Endothelial cell of umbilical vein (primary cell): ENCODE measurements around the gene TRPM3. TPM values are rescaled to one million over a fixed set of nuclear protein-coding genes. Genes with fewer than 3 reads are reported as not detected.

ENCODE experiments used
- BruUV-seq: library from RNA; stranded (reverse); fragments of 400-500 nt; replicated peaks from 2 replicates; lab custom pipeline; 2021; lab: Mats Ljungman, UMichigan
- CTCF ChIA-PET: fragments of 300-600, 350-600 bp; sonication (Branson Sonifier 250); formaldehyde crosslinking; loops from one replicate; lab custom pipeline; 2021; ENCODE audit warnings: antibody characterized with exemption, inconsistent platforms; lab: Charles Lee
- POLR2A ChIA-PET: fragments of 300-600, 350-600 bp; sonication (Branson Sonifier 250); formaldehyde crosslinking; loops from one replicate; lab custom pipeline; 2021; ENCODE audit warnings: antibody characterized with exemption, inconsistent platforms; lab: Charles Lee
- DNase-seq: peaks from one replicate; pipeline ENCODE4 v3.0.0-alpha.2; 2011; ENCODE audit warnings: low read depth, low spot score
- FAIRE-seq: peaks from 2 replicates; lab custom pipeline; 2011; peaks lifted over from hg19 to GRCh38; lab: Jason Lieb, UNC
- H2AFZ ChIP-seq: 2 replicates; pipeline ENCODE4 v1.6.0; 2012; ENCODE audit warnings: low read depth, low read length, control low read depth, inconsistent platforms
- H3K27ac ChIP-seq: 2 replicates; pipeline ENCODE4 v1.5.1; 2011; ENCODE audit warnings: low read depth, mild to moderate bottlenecking, control low read depth, low read length, moderate library complexity; ENCODE audit not compliant: insufficient read depth
- H3K27me3 ChIP-seq, 2 experiments: 2 replicates each; pipeline versions ENCODE4 v1.6.0 to v1.6.1; 2011; ENCODE audit warnings: low read length in 2 of 2, mixed read lengths in 1 of 2; ENCODE audit not compliant: control insufficient read depth in 2 of 2, insufficient read depth in 2 of 2
- H3K36me3 ChIP-seq, 2 experiments: 2 replicates in 1 of 2; 3 replicates in 1 of 2; pipeline ENCODE4 v1.5.1; 2011; ENCODE audit warnings: low read length in 2 of 2, mild to moderate bottlenecking in 1 of 2, moderate library complexity in 1 of 2; ENCODE audit not compliant: control insufficient read depth in 2 of 2, insufficient read depth in 2 of 2; ENCODE audit errors: extremely low read depth in 1 of 2
- H3K4me1 ChIP-seq: 3 replicates; pipeline ENCODE4 v1.5.1; 2011; ENCODE audit warnings: mild to moderate bottlenecking, low read length; ENCODE audit not compliant: control insufficient read depth, insufficient read depth; ENCODE audit errors: extremely low read depth
- H3K4me2 ChIP-seq: 2 replicates; pipeline ENCODE4 v1.6.1; 2011; ENCODE audit warnings: low read length, control low read depth, mixed read lengths; ENCODE audit not compliant: insufficient read depth
- H3K4me3 ChIP-seq, 3 experiments: fragments of 200-600 bp in 1 of 3; sonication (generic), shearing (Covaris generic) in 1 of 3; replicated peaks in 1 of 3; 2 replicates each; pipeline ENCODE4 v1.5.1; 2011 to 2016; ENCODE audit warnings: control low read depth in 3 of 3, low read length in 3 of 3, mild to moderate bottlenecking in 2 of 3, inconsistent platforms in 1 of 3, low read depth in 1 of 3, moderate library complexity in 1 of 3; ENCODE audit not compliant: insufficient read depth in 1 of 3
- H3K79me2 ChIP-seq: 2 replicates; pipeline ENCODE4 v1.6.0; 2012; ENCODE audit warnings: low read length, inconsistent platforms; ENCODE audit not compliant: control insufficient read depth, insufficient read depth
- H3K9ac ChIP-seq: replicated peaks from 2 replicates; pipeline ENCODE3; 2011; ENCODE audit warnings: low read length, control low read depth; ENCODE audit not compliant: insufficient read depth; ENCODE audit errors: extremely low read depth
- H3K9me1 ChIP-seq: replicated peaks from 3 replicates; pipeline ENCODE4 v1.6.0; 2011; ENCODE audit warnings: mild to moderate bottlenecking, low read length; ENCODE audit not compliant: control insufficient read depth, insufficient read depth; ENCODE audit errors: extremely low read depth
- H3K9me3 ChIP-seq: replicated peaks from 2 replicates; pipeline ENCODE4 v1.5.1; 2012; ENCODE audit warnings: low read length, inconsistent platforms; ENCODE audit not compliant: control insufficient read depth, insufficient read depth
- H4K20me1 ChIP-seq: replicated peaks from 2 replicates; pipeline ENCODE3; 2011; ENCODE audit warnings: mild to moderate bottlenecking, low read length; ENCODE audit not compliant: control insufficient read depth, insufficient read depth; ENCODE audit errors: extremely low read depth
- EZH2 ChIP-seq: IDR thresholded peaks from 2 replicates; pipeline ENCODE4 v1.6.1; 2012; ENCODE audit warnings: borderline replicate concordance, low read depth, mild to moderate bottlenecking, moderate library complexity, low read length, inconsistent platforms; ENCODE audit not compliant: severe bottlenecking
- FOS ChIP-seq: IDR thresholded peaks from 2 replicates; pipeline ENCODE4 v1.6.1; 2011; ENCODE audit warnings: mild to moderate bottlenecking, low read length, moderate library complexity, borderline replicate concordance; ENCODE audit not compliant: insufficient read depth
- GATA2 ChIP-seq: IDR thresholded peaks from 2 replicates; pipeline ENCODE4 v1.7.0; 2011; ENCODE audit warnings: low read depth, mild to moderate bottlenecking, moderate library complexity, mixed read lengths, low read length; ENCODE audit not compliant: insufficient read length, insufficient read depth
- JUN ChIP-seq: IDR thresholded peaks from 2 replicates; pipeline ENCODE4 v1.6.1; 2011; ENCODE audit warnings: borderline replicate concordance, low read depth; ENCODE audit not compliant: insufficient read length, insufficient read depth
- MYC ChIP-seq: IDR thresholded peaks from one replicate; pipeline ENCODE4 v1.6.1; 2011; ENCODE audit warnings: mild to moderate bottlenecking, low read depth, low read length
- POLR2A ChIP-seq: IDR thresholded peaks from 2 replicates; pipeline ENCODE4 v1.6.1; 2012; ENCODE audit warnings: low read depth, mild to moderate bottlenecking, control low read depth, low read length
- POLR2AphosphoS5 ChIP-seq: IDR thresholded peaks from 2 replicates; pipeline ENCODE4 v1.6.1; 2012; ENCODE audit warnings: low read depth, mild to moderate bottlenecking, control low read depth, low read length, moderate library complexity; ENCODE audit not compliant: insufficient read depth
- dilution Hi-C: fragments of 300-500 bp; cut with MboI; formaldehyde crosslinking; loops from one replicate; pipeline ENCODE4 v1.15.0; 2019; ENCODE audit warnings: low sequenced_read_pairs; ENCODE audit not compliant: extremely low pct_ligation_motif_present
- intact Hi-C: fragments of 100-400 bp; cut with micrococcal nuclease; formaldehyde crosslinking; loops from one replicate; pipeline ENCODE4 v1.10.0; 2022
- polyA plus RNA-seq, 4 experiments: library from polyadenylated mRNA; depleted of rRNA in 3 of 4; stranded (reverse) in 3 of 4; unstranded in 1 of 4; fragments of >200 nt; gene quantifications; 2 replicates each; pipeline versions ENCODE4 v1.2.1 to v1.2.3, GENCODE V29; 2011 to 2012; ENCODE audit warnings: missing spikeins in 1 of 4
- total RNA-seq: library from RNA; stranded (reverse); gene quantifications from 2 replicates; pipeline ENCODE4 v1.2.3, GENCODE V29; 2021
- TF ChIP-seq, protein P1 (sequence below): IDR thresholded peaks from 2 replicates; pipeline ENCODE4 v1.6.1; 2011; ENCODE audit not compliant: insufficient read depth, insufficient read length
- TF ChIP-seq, protein P2 (sequence below), 2 donors: IDR thresholded peaks; 1 replicate in 1 of 2; 2 replicates in 1 of 2; pipeline ENCODE4 v1.5.1; 2011; ENCODE audit warnings: low read length in 2 of 2, mild to moderate bottlenecking in 2 of 2, moderate library complexity in 2 of 2, control low read depth in 1 of 2, inconsistent platforms in 1 of 2, low read depth in 1 of 2; ENCODE audit not compliant: insufficient read depth in 1 of 2; ENCODE audit errors: extremely low read depth in 1 of 2

TRPM3 gene
- total and polyA plus RNA-seq, 2 donors (not counting 3 experiments of a cell fraction or from before 2014, with no cell fraction given), result 0.17 to 0.33 TPM

DNA sequence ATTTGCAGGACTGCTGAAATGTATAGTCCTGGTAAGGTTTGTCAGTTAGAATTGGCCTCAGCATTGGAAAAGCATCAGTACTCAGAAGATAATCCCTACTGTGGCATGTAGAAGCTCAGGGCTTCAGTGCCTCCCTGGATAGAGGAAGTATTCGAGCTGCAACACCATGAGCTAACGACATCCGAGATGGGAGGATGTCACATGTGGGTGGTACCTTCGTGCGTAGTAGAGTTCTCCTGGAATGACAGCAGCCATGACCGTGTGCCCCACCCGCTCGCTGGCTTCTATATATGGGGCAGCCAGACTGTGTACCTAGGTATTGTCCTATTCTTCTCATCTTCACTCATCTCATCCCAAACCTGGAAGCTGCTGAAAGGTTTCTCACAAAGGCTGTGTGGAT is 361.2 kb downstream of the TRPM3 start:
- DNase-seq, result no peak
- Histone ChIP-seq H3K36me3 (no peaks in the 10 kb centered on the region), H3K27ac (no peak overlapping the region), H2AFZ (no peak overlapping the region), H3K27me3 (no peaks in the 10 kb centered on the region), H3K9me1 (no peaks in the 10 kb centered on the region), H3K79me2 (no peaks in the 10 kb centered on the region), H3K4me2 (no peak overlapping the region), H4K20me1 (no peaks in the 10 kb centered on the region), H3K9ac (no peak overlapping the region), H3K4me1 (no peaks in the 10 kb centered on the region), H3K4me3 (no peak overlapping the region), H3K9me3 (no peaks in the 10 kb centered on the region)
- no peak for FAIRE-seq
- intact Hi-C loops, result no loop called here
- BruUV-seq, result no TSS peak
- POLR2A ChIA-PET, result no interaction called here
- dilution Hi-C loops, result no loop called here
- CTCF ChIA-PET, result interaction anchor here (1.0 kb wide), 1 partner anchor 9 kb away, joined by 3 read pairs; no protein-coding TSS in a partner anchor
- TF ChIP-seq MYC (no peak), JUN (no peak), EZH2 (no peak), POLR2AphosphoS5 (no peak)

DNA sequence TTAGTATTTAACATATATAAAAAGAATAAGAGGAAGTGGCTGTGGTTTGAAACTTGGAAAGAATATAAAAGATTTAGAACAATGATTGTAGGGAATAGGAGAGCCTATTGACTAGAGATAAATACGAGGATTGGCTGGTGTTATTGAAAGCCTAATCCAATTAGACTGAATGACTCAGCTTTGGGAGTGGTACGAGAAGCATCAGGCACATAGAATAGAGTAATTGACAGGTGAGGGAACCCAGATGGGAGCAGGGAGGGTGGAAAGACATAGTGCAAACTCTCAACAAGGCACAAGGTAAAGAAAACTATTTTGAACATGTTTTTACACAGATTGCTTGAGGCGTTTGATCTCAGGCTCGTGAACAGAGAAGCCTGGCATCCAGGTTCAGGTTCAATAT is 368.1 kb downstream of the TRPM3 start:
- H2AFZ ChIP-seq, result no peak overlapping the region
- no peak overlapping the region for H3K4me2 ChIP-seq
- DNase-seq, result no peak
- H3K9me3 ChIP-seq, result no peaks in the 10 kb centered on the region
- H3K27me3 ChIP-seq, result no peaks in the 10 kb centered on the region
- no peaks in the 10 kb centered on the region for H3K9me1 ChIP-seq
- no peaks in the 10 kb centered on the region for H3K36me3 ChIP-seq
- no peaks in the 10 kb centered on the region for H3K4me1 ChIP-seq
- ChIA-PET CTCF (no interaction called here), POLR2A (no interaction called here)
- dilution Hi-C loops, result no loop called here
- no TSS peak for BruUV-seq
- no peak for FAIRE-seq
- TF ChIP-seq MYC (no peak), EZH2 (no peak), POLR2AphosphoS5 (no peak), FOS (no peak), POLR2A (no peak), GATA2 (no peak), JUN (no peak)
- TF ChIP-seq, protein P1, sequence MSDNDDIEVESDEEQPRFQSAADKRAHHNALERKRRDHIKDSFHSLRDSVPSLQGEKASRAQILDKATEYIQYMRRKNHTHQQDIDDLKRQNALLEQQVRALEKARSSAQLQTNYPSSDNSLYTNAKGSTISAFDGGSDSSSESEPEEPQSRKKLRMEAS, result no peak
- TF ChIP-seq, protein P2, sequence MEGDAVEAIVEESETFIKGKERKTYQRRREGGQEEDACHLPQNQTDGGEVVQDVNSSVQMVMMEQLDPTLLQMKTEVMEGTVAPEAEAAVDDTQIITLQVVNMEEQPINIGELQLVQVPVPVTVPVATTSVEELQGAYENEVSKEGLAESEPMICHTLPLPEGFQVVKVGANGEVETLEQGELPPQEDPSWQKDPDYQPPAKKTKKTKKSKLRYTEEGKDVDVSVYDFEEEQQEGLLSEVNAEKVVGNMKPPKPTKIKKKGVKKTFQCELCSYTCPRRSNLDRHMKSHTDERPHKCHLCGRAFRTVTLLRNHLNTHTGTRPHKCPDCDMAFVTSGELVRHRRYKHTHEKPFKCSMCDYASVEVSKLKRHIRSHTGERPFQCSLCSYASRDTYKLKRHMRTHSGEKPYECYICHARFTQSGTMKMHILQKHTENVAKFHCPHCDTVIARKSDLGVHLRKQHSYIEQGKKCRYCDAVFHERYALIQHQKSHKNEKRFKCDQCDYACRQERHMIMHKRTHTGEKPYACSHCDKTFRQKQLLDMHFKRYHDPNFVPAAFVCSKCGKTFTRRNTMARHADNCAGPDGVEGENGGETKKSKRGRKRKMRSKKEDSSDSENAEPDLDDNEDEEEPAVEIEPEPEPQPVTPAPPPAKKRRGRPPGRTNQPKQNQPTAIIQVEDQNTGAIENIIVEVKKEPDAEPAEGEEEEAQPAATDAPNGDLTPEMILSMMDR (IDR thresholded peaks at IDR 0.05; ENCODE audit: extremely low read depth in 1 of 2, insufficient read depth in 1 of 2, low read depth in 1 of 2, low read length in 2 of 2), result no peak
- intact Hi-C loops, result no loop called here
- no peak overlapping the region for H3K9ac ChIP-seq
- no peak overlapping the region for H3K27ac ChIP-seq
- H3K4me3 ChIP-seq, result no peak overlapping the region
- no peaks in the 10 kb centered on the region for H3K79me2 ChIP-seq
- no peaks in the 10 kb centered on the region for H4K20me1 ChIP-seq
